Measurements from ENCODE around the gene ZNF618.

DNA sequence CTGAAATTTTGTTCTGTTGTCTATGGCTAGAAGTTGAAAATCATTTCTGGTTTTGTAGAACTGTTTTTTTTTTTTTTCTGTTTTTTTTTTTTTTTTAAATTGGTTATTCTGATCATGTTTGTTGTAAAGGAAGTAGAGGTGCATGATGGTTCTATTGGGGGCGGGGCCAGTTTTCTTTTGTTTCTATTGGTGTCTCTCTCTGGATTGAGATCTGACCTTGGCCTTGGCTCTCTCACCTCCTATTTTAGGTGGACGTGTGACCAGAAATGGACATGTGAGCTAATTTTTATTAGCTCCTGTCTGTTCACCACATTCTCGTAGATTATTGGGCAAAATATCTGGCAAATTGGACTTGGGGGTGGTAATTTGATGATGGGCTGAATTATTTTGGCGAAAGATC, 3.2 kb downstream of the ZNF618 start:
- TF ChIP-seq, protein P1, sequence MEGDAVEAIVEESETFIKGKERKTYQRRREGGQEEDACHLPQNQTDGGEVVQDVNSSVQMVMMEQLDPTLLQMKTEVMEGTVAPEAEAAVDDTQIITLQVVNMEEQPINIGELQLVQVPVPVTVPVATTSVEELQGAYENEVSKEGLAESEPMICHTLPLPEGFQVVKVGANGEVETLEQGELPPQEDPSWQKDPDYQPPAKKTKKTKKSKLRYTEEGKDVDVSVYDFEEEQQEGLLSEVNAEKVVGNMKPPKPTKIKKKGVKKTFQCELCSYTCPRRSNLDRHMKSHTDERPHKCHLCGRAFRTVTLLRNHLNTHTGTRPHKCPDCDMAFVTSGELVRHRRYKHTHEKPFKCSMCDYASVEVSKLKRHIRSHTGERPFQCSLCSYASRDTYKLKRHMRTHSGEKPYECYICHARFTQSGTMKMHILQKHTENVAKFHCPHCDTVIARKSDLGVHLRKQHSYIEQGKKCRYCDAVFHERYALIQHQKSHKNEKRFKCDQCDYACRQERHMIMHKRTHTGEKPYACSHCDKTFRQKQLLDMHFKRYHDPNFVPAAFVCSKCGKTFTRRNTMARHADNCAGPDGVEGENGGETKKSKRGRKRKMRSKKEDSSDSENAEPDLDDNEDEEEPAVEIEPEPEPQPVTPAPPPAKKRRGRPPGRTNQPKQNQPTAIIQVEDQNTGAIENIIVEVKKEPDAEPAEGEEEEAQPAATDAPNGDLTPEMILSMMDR (IDR thresholded peaks at IDR 0.05; ENCODE audit: poor library complexity), result no peak
- no peak for TF ChIP-seq EZH2 (IDR thresholded peaks at IDR 0.05; ENCODE audit: borderline replicate concordance)
